UCSD-AML1 (cell line): ENCODE measurements around the gene SYT17.

Source experiments
- DNase-seq: peaks from one replicate; lab custom pipeline; 2025; ENCODE audit not compliant: unreplicated experiment; lab: John Stamatoyannopoulos, UW

SYT17 gene

DNA sequence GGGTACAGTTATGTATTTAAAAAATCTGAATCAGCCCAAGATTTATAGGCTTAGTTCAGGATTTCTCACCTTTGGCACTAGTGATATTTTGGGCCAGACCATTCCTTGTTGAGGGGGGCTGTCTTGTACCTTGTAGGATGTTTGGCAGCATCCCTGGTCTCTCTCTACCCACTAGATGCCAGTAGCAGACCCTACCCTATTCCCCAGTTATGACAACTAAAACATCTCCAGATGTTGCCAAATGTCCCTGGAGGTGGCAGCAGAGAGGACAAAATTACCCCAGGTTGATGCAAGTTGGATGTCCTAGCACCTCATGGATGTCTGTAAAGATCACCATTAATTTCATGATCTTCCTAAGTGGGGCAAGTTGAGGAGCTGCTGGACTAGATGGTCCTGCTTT lies 45.8 kb downstream of the SYT17 start:
- DNase-seq, result no peak

DNA sequence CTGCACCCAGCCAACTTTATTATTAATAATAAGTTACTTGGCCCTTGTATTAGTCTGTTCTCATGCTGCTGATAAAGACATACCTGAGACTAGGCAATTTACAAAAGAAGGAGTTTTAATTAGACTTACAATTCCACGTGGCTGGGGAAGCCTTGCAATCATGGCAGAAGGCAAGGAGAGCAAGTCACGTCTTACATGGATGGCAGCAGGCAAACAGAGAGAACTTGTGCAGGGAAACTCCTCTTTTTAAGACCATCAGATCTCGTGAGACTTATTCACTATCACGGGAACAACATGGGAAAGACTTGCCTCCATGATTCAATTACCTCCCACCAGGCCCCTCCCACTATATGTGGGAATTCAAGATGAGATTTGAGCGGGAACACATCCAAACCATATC lies 47.7 kb downstream of the SYT17 start:
- DNase-seq, result no peak

DNA sequence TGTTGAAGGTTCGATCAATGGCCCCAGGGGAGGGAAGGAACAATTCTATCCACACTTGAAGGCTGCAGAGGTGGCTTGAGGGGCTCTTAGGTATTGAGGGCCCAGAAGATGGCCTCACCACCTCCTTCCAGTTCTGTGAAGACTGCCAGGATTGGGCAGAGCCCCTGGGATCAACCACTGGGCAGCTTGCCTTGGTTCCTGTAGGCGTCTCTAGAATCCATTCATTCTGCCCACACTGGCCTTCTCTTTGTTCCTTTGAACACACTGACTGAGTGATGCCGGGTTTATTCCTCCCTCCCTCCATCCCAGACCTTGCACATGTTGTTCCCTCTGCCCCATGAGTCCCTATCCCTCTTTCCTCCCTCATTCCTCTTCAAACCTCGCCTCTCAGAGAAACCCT lies 50.5 kb downstream of the SYT17 start:
- no peak for DNase-seq

DNA sequence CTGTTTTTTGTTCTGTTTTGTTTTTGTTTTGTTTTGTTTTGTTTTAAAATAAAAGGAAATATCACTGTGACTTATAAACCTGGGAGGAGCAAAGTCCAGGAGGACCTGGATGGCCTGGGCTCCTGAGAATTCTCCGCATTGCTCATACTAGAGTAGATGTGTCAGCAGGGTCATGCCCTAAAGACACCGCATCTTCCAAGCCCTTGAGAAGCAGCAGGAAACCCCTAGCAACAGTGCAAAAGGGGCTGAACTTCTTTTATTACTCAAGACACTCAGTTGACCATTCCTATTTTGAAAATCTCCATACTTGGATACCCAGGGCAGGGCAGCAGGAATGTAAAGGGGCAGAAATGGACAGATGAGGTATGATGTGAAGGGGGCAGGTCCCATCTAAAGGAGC lies 51.8 kb downstream of the SYT17 start:
- no peak for DNase-seq

DNA sequence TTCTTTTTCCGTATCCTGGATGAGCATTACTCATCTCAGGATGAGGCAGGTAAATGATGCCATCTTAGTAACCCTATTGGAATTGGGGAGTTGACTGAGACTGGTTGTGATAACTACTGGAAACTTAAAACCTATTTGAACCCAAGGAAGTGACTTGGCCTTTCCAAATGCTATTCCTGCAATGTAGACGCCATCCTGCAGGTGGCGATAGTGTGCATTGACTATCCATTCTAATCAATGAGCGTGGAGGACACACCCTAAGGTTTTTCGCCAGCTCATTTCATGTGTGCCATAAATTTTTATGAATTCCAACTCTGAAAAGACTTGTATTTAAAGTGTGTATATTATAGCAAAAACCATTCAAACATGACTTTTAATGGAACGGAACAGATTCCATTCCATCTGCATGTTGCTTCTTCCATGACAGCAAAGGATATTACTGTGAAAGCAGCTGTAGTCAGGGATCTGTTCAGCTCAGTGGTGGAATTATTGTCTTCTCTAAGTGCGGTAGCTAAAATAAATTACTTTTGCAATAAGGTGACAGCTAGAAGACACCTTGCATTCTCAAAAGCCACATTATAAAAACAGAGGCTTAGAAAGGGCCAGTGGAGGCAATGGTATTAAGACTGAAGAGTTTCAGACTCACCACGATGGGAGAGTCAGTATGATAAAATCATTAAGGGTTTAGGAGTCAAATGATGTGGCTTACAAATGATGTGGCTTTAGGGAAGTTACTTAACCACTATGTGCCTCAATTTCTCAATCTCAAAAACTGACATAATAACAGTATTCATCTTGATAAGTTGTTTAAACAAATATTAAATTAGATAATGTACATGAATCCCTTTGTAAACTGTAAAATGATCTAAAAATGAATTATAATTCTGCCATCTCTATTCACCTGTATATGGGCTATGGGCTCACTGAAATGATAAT lies 55.5 kb downstream of the SYT17 start:
- no peak for DNase-seq

DNA sequence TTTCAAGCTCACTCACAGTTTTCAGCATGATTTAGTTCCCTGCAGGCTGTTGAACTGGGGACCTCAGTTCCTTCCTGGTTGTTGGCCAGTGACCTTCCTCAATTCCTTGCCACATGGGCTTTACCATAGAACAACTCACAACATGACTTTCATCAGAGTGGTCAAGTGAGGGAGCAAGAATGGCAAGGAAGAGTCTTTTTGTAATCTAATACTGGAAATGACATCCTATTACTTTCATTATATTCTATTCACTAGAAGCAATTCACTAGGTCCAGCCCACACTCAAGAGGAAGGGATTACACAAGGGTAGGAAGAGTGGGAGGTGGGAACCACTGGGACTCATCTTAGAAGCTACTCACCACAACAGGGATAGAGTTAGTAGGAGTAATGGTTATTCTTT lies 57.6 kb downstream of the SYT17 start:
- DNase-seq, result no peak

DNA sequence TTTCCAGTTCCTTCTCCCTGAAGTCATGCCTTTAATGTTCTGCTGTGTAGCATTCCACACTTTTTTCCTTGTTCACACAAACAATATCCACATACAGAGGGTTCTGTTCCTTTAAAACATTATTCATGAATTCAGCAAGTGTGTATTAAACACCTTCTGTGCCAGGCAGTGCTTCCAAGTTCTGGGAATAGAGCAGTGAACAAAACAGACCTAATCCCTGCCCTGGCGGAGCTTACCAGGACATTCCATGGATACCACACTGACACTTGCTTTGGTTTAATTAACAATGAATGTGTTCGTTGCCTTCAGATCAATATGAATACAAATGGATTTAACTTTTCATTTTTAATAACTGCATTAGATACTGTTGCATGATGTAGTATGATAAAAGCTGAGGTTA lies 59.6 kb downstream of the SYT17 start:
- DNase-seq, result no peak

DNA sequence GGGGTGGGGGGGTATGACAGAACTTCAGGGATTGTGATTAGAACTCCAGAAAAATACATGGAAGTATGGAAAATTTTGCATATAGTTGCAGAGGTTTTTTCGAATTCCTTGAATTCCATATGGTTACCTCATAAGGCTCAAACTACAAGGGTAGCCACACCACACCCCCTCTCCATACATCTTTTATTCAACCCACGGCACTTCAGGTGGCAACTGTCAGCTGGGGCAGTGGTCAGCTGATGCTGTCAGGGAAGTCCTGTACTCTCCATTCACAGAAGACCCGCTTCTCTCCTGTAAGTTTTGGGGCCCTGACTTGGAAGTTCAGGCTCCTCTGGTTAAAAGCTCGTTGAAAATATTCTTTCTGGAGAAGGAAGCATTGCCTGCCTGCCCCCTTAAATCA lies 60.0 kb downstream of the SYT17 start:
- DNase-seq, result no peak

DNA sequence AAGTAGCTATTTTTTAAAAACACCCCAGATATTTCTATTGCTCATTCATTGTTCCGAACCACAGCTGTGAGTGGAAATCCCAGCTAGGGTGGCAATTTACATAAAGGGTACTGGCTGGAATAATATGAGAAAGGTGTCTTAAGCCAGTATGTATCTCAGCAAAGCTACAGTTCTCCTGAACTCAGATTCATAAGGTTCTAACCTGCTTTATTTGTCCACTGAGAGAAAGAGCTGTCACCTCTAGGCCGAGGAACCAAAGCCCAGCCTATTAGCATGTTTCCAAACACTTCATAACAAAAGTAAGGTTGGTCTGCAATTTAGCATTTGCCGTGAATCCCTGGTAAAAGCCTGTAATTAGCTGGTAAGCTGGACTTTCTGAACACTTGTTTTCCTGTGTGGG lies 60.5 kb downstream of the SYT17 start:
- DNase-seq, result no peak

DNA sequence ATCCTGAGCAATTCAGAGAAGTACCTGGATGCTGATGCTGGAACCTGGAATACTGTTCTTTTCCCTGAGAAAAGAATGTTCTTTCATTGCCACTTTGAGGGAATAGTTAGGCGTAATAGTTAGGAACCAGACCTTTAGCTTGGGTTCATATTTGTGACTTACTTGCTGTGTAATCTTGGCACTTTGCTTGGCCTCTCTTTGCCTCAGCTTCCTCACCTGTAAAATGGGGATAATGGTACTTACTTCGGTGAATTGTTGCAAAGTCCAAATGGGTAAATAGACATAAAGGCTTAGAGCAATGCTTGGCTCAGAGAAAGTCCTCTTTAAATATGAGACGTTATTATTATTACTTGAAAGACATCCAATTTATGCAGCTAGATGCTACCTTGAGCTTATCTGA lies 62.5 kb downstream of the SYT17 start:
- no peak for DNase-seq

DNA sequence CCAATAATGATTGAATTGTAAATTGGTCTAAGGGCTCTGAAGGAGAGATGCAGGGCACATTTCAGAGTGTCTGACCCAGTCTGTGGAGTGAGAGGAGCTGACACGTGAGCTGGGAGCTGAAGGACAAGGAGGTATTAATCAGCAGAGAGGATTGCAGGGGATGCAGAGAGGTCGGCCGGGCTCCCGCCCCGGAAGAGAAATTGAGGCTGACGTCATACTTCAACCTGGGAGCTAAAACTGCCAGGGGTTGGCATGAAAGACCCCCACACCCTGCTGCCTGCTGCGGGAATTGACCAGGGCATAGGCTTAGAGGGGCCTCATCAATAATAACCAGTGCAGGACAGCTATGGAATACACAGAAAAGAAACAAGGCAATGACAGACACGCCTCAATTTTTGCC lies 63.8 kb downstream of the SYT17 start:
- no peak for DNase-seq

DNA sequence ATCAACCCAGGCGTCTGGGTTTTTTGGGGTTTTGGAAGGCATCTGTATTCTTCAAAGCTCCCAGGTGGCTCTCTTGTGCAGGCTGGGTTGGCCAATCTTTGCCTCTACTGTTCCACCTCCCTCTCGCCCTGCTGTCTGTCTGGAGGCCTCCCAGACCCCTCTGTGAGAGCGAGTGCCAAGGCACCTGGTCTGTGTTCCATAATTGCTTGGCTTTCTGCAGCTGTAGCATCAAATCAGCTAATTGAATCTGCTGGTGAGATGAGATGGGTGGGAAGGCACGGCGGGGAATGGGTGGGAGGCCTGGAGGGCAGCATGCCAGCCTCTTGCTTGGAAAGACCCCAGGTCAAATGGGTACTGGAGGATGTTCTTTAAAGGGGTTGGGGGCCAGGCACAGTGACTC lies 64.9 kb downstream of the SYT17 start:
- DNase-seq, result no peak

DNA sequence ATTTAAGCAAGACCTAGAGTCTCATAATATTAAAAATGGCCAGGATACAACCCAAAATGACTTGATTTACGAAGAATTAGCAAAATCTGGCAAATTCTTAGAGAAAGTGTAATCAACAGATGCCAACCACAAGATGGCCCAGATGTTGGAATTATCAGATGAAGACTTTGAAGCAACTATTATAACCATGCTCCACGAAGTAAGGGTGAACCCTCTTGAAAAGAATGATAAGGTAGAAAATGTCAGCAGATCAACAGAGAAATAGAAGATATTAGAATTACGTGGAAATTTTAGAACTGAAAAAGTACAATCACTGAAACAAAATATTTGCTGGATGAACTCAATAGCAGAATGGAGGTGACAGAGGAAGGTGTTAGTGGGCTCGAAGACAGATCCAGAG lies 67.4 kb downstream of the SYT17 start:
- no peak for DNase-seq

DNA sequence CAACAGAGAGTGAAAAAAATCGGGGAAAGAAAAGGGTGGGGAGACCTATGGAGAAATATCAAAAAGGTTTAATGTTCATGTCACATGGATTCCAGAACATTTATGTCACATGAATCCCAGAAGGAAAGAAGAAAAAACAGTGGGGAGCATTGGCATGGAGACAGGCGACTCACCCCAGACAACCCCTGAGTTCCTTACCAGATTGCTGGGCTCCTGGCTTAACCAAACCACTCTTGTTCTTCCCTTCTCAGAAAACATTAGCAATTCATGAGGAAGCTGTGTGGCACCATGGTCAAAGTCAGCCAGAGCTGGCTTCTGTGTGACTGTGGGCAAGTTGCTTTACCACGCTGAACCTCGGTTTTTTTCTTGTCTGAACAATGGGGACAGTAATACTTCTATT lies 67.8 kb downstream of the SYT17 start:
- no peak for DNase-seq

DNA sequence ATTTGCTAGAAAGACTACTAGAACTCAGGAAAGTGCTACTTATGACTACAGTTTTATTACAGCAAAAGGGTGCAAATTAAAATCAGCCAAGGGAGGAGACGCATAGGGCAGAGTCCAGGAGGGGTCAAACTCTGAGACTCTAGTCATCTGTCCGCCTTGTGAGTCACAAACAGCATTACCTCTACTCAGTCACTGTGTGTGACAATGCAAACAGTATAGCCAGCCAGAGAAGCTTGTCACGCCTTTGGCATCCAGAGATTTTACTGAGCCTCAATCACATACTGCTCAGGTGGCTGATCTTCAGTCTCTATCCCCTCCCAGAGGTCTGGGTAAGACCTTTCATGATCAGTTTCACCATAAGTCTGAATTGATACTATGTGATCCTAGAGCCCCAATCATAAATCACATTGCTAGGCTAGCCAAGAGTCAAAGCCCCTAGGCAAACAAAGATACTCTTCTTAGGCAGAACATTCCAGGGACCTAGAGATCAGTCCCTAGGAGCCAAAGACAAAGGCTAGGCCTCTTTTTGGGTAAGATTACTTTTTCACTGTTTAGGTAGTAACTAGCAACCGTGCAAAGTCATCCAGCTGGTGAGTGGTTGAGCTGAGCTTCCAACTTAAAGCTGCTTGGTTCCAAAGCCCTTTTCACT lies 68.6 kb downstream of the SYT17 start:
- DNase-seq, result no peak

DNA sequence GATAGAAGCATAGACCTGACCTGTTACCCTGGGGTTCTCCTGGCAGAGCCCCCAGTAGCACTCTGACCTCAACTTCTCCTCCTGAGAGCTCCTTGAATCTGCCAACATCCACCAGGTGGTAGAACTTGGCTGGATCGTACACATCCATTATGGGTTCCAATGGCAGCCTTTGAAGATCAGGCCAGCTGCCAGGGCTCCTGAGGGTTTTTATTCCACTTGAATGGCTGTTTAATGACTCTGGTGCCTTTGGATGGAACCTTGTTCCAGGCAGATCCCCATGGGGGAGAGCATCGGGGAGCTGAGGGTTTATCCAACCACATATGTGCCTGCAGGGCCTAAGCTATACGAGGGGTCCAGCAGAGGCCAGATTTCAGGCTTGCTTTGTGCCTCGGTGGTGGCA lies 70.4 kb downstream of the SYT17 start:
- DNase-seq, result no peak

DNA sequence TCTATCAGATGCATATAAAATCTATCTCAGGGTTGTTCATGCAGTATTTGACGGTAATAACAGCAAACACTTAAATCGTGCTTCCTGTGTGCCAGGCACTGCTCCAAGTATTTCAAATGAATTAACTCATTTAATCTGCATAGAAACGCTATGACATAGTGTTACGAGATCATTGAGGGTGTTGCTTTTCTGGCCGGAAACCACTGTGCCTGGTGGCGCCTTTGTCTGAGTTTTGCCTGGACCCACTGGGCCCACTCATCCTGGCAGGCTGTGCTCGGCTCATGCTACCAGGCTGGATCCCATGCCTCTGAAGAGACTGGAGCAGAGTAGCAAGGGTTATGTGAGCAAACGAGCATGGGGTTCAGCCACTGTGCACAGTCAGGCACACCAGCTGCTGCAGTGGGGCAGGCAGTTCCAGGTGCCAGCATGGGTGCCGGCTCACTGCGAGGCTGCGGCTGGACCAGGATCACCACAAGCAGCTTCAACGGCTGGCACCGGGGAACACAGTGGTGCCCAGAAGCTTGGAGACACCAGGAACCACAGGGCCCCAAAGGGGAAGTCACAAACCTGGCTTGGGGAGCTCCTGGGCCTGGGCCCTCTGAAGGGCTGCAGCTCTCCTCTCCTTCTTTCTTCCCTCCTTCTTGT lies 71.6 kb downstream of the SYT17 start:
- no peak for DNase-seq

DNA sequence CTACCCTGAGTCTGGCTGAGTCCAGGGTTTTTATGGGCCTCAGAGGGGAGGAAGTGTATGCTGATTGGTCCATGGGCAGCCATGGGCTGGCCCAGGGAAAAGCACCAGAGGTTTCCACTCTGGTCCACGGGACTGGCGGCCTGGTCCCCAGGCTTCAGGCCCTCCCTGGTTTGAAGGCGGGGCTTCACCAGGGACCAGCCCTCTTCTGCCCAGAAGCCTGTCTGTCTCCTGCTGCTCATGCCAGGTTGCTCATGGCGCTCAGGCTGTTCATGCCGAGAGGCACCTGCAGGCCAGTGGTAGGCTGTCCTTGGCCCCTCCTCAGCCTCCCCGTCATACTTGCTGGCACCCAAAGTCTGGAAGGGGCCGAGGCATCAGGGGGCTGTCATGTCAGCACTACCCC lies 72.5 kb downstream of the SYT17 start:
- no peak for DNase-seq

DNA sequence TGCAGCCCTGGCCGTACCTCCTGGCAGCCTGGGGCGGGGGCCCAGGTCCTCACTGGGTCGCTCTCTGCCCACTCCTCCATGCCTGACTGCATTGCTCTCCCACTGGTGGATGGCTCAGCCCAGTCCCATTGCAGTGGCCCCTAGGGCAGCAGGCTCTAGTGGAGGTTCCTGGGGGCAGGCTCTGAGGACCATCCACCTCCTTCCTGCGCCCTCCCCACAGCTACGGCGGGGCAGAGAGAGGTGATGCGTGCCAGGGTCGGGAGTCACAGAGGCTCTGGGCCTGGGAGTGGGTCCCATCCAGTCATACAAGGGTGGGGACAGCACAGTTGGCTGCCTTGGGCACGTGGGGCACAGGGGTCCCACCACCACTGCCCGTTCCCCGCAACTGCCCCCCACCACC lies 73.5 kb downstream of the SYT17 start:
- no peak for DNase-seq

DNA sequence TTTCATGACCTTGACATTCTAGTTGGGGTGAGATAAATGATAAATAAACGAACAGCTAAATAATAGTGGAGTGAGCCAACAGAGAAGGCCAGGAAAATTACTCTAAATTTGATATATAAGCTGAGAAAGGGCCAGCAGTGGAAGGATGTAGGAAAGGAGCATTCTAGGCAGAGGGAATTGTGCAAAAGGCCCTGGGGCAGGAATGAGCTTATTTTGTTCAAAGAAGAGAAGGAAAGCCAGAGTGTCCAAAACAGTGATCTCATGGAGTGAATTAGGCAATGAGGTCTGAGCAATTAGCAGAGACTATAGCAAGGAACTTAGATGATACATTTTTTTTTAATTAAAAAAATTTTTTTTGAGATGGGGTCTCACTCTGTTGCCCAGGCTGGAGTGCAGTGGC lies 74.1 kb downstream of the SYT17 start:
- no peak for DNase-seq

DNA sequence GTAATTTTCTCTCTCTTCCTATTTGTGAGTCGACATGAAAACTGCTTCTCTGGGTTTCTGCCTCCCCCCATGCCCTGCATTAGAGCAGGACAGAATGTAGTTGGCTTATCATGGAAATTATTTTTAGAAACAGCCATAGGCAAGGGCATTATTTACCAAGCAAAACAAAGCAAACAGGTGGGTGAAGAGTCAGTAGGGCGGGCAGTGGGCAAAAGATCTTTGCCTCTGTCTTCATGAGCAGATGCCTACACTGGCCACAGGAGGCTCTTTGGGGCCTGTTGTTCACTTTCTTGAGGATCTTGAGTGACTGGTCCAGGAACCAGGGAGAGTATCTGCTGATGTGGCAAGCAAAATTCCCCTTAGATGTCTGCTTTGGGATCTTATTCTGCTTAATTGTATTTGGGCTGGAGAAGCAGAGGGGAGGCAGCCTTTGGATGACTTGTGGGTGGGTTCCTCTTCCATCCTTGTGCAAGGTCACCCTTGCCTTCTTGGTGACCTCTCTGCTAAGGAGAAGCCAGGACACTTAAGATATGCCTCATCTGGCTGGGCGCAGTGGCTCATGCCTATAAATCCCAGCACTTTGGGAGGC lies 75.0 kb downstream of the SYT17 start:
- DNase-seq, result no peak
